ENCODE measurements around the gene PRKAR2B.
"Not testable (repeated sequence)": the region's sequence is repeated elsewhere in the genome, so short reads cannot be mapped to it uniquely, and the experiment has no call there.

GRCh38 chr7:107054965-107055364 lies 10.5 kb downstream of the PRKAR2B start:
- not testable (repeated sequence) for TF ChIP-seq POLR2AphosphoS5, CTCF (IDR thresholded peaks at IDR 0.05)

Measured in prostate gland (tissue), 2 donors.